ENCODE data around the gene HPS3.

HPS3 gene

GRCh38 chr3:149203758-149204157 lies 74.3 kb downstream of the HPS3 start:
- TF ChIP-seq SIN3A (IDR thresholded peaks at IDR 0.05; ENCODE audit: borderline replicate concordance, insufficient read depth, low read length) (no peak), FOXP2 (optimal IDR thresholded peaks at IDR 0.05; ENCODE audit: borderline replicate concordance, extremely low read depth, extremely low read length, insufficient read depth) (no peak), REST (IDR thresholded peaks at IDR 0.05; ENCODE audit: insufficient read depth in 1 of 2, low read depth in 2 of 2, low read length in 2 of 2) (no peak), POLR2AphosphoS5 (IDR thresholded peaks at IDR 0.05; ENCODE audit: low read depth, low read length) (no peak), TAF1 (IDR thresholded peaks at IDR 0.05; ENCODE audit: borderline replicate concordance, insufficient read depth, low read length) (no peak)

GRCh38 chr3:149204390-149204991 lies 75.1 kb downstream of the HPS3 start:
- TF ChIP-seq SIN3A (IDR thresholded peaks at IDR 0.05; ENCODE audit: borderline replicate concordance, insufficient read depth, low read length) (no peak), REST (IDR thresholded peaks at IDR 0.05; ENCODE audit: insufficient read depth in 1 of 2, low read depth in 2 of 2, low read length in 2 of 2) (no peak), POLR2AphosphoS5 (IDR thresholded peaks at IDR 0.05; ENCODE audit: low read depth, low read length) (no peak), FOXP2 (optimal IDR thresholded peaks at IDR 0.05; ENCODE audit: borderline replicate concordance, extremely low read depth, extremely low read length, insufficient read depth) (no peak), TAF1 (IDR thresholded peaks at IDR 0.05; ENCODE audit: borderline replicate concordance, insufficient read depth, low read length) (no peak)

GRCh38 chr3:149207475-149207874 lies 78.0 kb downstream of the HPS3 start:
- no peak for TF ChIP-seq TAF1 (IDR thresholded peaks at IDR 0.05; ENCODE audit: borderline replicate concordance, insufficient read depth, low read length)
- TF ChIP-seq REST (IDR thresholded peaks at IDR 0.05; ENCODE audit: insufficient read depth in 1 of 2, low read depth in 2 of 2, low read length in 2 of 2) = no peak
- TF ChIP-seq POLR2AphosphoS5 (IDR thresholded peaks at IDR 0.05; ENCODE audit: low read depth, low read length) = no peak

GRCh38 chr3:149209431-149209830 lies 80.0 kb downstream of the HPS3 start:
- TF ChIP-seq REST (IDR thresholded peaks at IDR 0.05; ENCODE audit: insufficient read depth in 1 of 2, low read depth in 2 of 2, low read length in 2 of 2) (no peak), TAF1 (IDR thresholded peaks at IDR 0.05; ENCODE audit: borderline replicate concordance, insufficient read depth, low read length) (no peak), SIN3A (IDR thresholded peaks at IDR 0.05; ENCODE audit: borderline replicate concordance, insufficient read depth, low read length) (no peak), POLR2AphosphoS5 (IDR thresholded peaks at IDR 0.05; ENCODE audit: low read depth, low read length) (no peak), FOXP2 (optimal IDR thresholded peaks at IDR 0.05; ENCODE audit: borderline replicate concordance, extremely low read depth, extremely low read length, insufficient read depth) (no peak)

- TF ChIP-seq SIN3A (IDR thresholded peaks at IDR 0.05; ENCODE audit: borderline replicate concordance, insufficient read depth, low read length) (no peak), FOXP2 (optimal IDR thresholded peaks at IDR 0.05; ENCODE audit: borderline replicate concordance, extremely low read depth, extremely low read length, insufficient read depth) (no peak), POLR2AphosphoS5 (IDR thresholded peaks at IDR 0.05; ENCODE audit: low read depth, low read length) (no peak), TAF1 (IDR thresholded peaks at IDR 0.05; ENCODE audit: borderline replicate concordance, insufficient read depth, low read length) (no peak), REST (IDR thresholded peaks at IDR 0.05; ENCODE audit: insufficient read depth in 1 of 2, low read depth in 2 of 2, low read length in 2 of 2) (no peak)
Measured at GRCh38 chr3:149212386-149212785, 82.9 kb downstream of the HPS3 start.
